Measurements from ENCODE around the gene ATF5. TPM values are rescaled to one million over a fixed set of nuclear protein-coding genes. Genes with fewer than 3 reads are reported as not detected.
A peak's percentile ranks its signal among the peaks of the same experiment; 100 is the strongest.

ATF5 gene
- total RNA-seq, 1 donor from 2014 or later = 18.1 TPM

- Mint-ChIP-seq H3K27me3 (peaks cover 14% of the 10 kb centered on the region), H3K4me3 (no peak overlapping the region), H3K9me3 (no peaks in the 10 kb centered on the region), H3K27ac (no peak overlapping the region), H3K4me1 (ENCODE audit: unreplicated experiment) (peaks cover 7% of the 10 kb centered on the region), H3K36me3 (peaks cover 15% of the 10 kb centered on the region)
- DNase-seq (ENCODE audit: extremely low spot score, unreplicated experiment) = no peak
- no peak for TF ChIP-seq CTCF (conservative IDR thresholded peaks at IDR 0.05)
These were observed 41.1 kb upstream of the ATF5 start for GRCh38 chr19:49887665-49888509.

- Mint-ChIP-seq H3K27ac (no peak overlapping the region), H3K9me3 (no peaks in the 10 kb centered on the region), H3K27me3 (peaks cover 15% of the 10 kb centered on the region), H3K4me1 (ENCODE audit: unreplicated experiment) (peaks cover 8% of the 10 kb centered on the region), H3K36me3 (peaks cover 11% of the 10 kb centered on the region), H3K4me3 (no peak overlapping the region)
- no peak for DNase-seq (ENCODE audit: extremely low spot score, unreplicated experiment)
- no peak for TF ChIP-seq CTCF (conservative IDR thresholded peaks at IDR 0.05)
These were observed 40.5 kb upstream of the ATF5 start for GRCh38 chr19:49888510-49888824.

- TF ChIP-seq CTCF (conservative IDR thresholded peaks at IDR 0.05) = no peak
- H3K9me3 Mint-ChIP-seq = no peaks in the 10 kb centered on the region
- peaks cover 8% of the 10 kb centered on the region for H3K4me1 Mint-ChIP-seq (ENCODE audit: unreplicated experiment)
- peaks cover 11% of the 10 kb centered on the region for H3K36me3 Mint-ChIP-seq
- H3K27me3 Mint-ChIP-seq = peaks cover 15% of the 10 kb centered on the region
- H3K4me3 Mint-ChIP-seq = no peak overlapping the region
- no peak overlapping the region for H3K27ac Mint-ChIP-seq
- DNase-seq (ENCODE audit: extremely low spot score, unreplicated experiment) = no peak
These were observed 39.8 kb upstream of the ATF5 start for GRCh38 chr19:49889038-49889686.

- peak; percentile 80 for TF ChIP-seq CTCF (conservative IDR thresholded peaks at IDR 0.05)
- peaks cover 6% of the 10 kb centered on the region for H3K36me3 Mint-ChIP-seq
- peaks cover 8% of the 10 kb centered on the region for H3K4me1 Mint-ChIP-seq (ENCODE audit: unreplicated experiment)
- no peaks in the 10 kb centered on the region for H3K9me3 Mint-ChIP-seq
- H3K27ac Mint-ChIP-seq = no peak overlapping the region
- DNase-seq (ENCODE audit: extremely low spot score, unreplicated experiment) = no peak
- H3K4me3 Mint-ChIP-seq = peak overlapping the region; percentile 80
- H3K27me3 Mint-ChIP-seq = peaks cover 15% of the 10 kb centered on the region
These were observed 39.2 kb upstream of the ATF5 start for GRCh38 chr19:49889687-49890348.

- H3K27ac Mint-ChIP-seq = peak overlapping the region; percentile 31
- peak; percentile 33 for TF ChIP-seq CTCF (conservative IDR thresholded peaks at IDR 0.05)
- DNase-seq (ENCODE audit: extremely low spot score, unreplicated experiment) = no peak
- peak overlapping the region; percentile 80 for H3K4me3 Mint-ChIP-seq
- peaks cover 4% of the 10 kb centered on the region for H3K36me3 Mint-ChIP-seq
- H3K9me3 Mint-ChIP-seq = no peaks in the 10 kb centered on the region
- peaks cover 8% of the 10 kb centered on the region for H3K4me1 Mint-ChIP-seq (ENCODE audit: unreplicated experiment)
- peaks cover 15% of the 10 kb centered on the region for H3K27me3 Mint-ChIP-seq
These were observed 38.4 kb upstream of the ATF5 start for GRCh38 chr19:49890349-49891311.

Measured in type B pancreatic cell (in vitro differentiated cells).